OCI-LY1 (cell line): ENCODE results near the gene LMF1.
A peak's percentile ranks its signal among the peaks of the same experiment; 100 is the strongest.

Experiments used
- H2AFZ ChIP-seq: fragments of 200-600 bp; sonication (generic), shearing (Covaris generic); 2 replicates; pipeline ENCODE4 v1.6.0; 2014; ENCODE audit warnings: antibody characterized with exemption, mild to moderate bottlenecking, low read length
- H3F3A ChIP-seq: fragments of 200-600 bp; sonication (generic), shearing (Covaris generic); 2 replicates; pipeline ENCODE4 v1.6.0; 2014; ENCODE audit warnings: mild to moderate bottlenecking, antibody characterized with exemption, low read length, moderate library complexity; ENCODE audit not compliant: insufficient read depth
- H3K27ac ChIP-seq: fragments of 200-600 bp; sonication (generic); 2 replicates; pipeline ENCODE4 v1.5.1; 2014; ENCODE audit warnings: low read length, mixed run types, mild to moderate bottlenecking, low read depth; ENCODE audit not compliant: poor library complexity, severe bottlenecking
- H3K27me3 ChIP-seq: fragments of 200-600 bp; sonication (generic); 2 replicates; pipeline ENCODE4 v1.6.0; 2014; ENCODE audit warnings: antibody characterized with exemption, mild to moderate bottlenecking, low read length, moderate library complexity; ENCODE audit not compliant: insufficient read depth
- H3K36me3 ChIP-seq: fragments of 200-600 bp; sonication (generic); 2 replicates; pipeline ENCODE4 v1.6.1; 2014; ENCODE audit warnings: mild to moderate bottlenecking, antibody characterized with exemption, low read length, moderate library complexity, mixed read lengths; ENCODE audit not compliant: insufficient read depth
- H3K4me1 ChIP-seq: fragments of 200-600 bp; sonication (generic); 2 replicates; pipeline ENCODE4 v1.5.1; 2014; ENCODE audit warnings: mild to moderate bottlenecking, low read length, moderate library complexity; ENCODE audit not compliant: insufficient read depth, severe bottlenecking
- H3K4me2 ChIP-seq: fragments of 200-600 bp; sonication (generic), shearing (Covaris generic); 2 replicates; pipeline ENCODE4 v1.6.1; 2014; ENCODE audit warnings: low read length
- H3K4me3 ChIP-seq: fragments of 200-600 bp; sonication (generic); 2 replicates; pipeline ENCODE4 v1.5.1; 2014; ENCODE audit warnings: low read length, low read depth, mild to moderate bottlenecking, mixed read lengths; ENCODE audit not compliant: poor library complexity, severe bottlenecking
- H3K79me2 ChIP-seq: fragments of 200-600 bp; shearing (Covaris generic); 2 replicates; pipeline ENCODE4 v1.6.1; 2016; ENCODE audit warnings: mixed run types, low read length, mixed read lengths; ENCODE audit not compliant: insufficient read depth
- H3K9ac ChIP-seq: fragments of 200-600 bp; sonication (generic), shearing (Covaris generic); 2 replicates; pipeline ENCODE4 v1.6.1; 2014; ENCODE audit warnings: mild to moderate bottlenecking, low read length, mixed read lengths
- H3K9me2 ChIP-seq: fragments of 200-600 bp; sonication (generic), shearing (Covaris generic); 2 replicates; pipeline ENCODE4 v1.6.1; 2014; ENCODE audit warnings: low read depth, mild to moderate bottlenecking, low read length, mixed read lengths
- H3K9me3 ChIP-seq: fragments of 200-600 bp; shearing (Covaris generic); 2 replicates; pipeline ENCODE4 v1.6.1; 2014; ENCODE audit warnings: low read length, mixed read lengths
- H4K20me1 ChIP-seq: fragments of 200-600 bp; sonication (generic), shearing (Covaris generic); 2 replicates; pipeline ENCODE4 v1.6.0; 2016; ENCODE audit warnings: mild to moderate bottlenecking, low read length; ENCODE audit not compliant: insufficient read depth
- CTCF ChIP-seq: fragments of 200-600 bp; sonication (generic), shearing (Covaris generic); IDR thresholded peaks from 2 replicates; pipeline ENCODE4 v1.5.1; 2017; ENCODE audit warnings: mild to moderate bottlenecking, antibody characterized with exemption, low read length, moderate library complexity, mixed read lengths
- EZH2 ChIP-seq: fragments of 200-600 bp; sonication (generic), shearing (Covaris generic); IDR thresholded peaks from 2 replicates; pipeline ENCODE4 v1.8.0; 2017; ENCODE audit warnings: borderline replicate concordance, mixed run types, mild to moderate bottlenecking, antibody characterized with exemption, low read length, moderate library complexity, mixed read lengths

Gene LMF1

GRCh38 chr16:878072-878784 lies 92.6 kb downstream of the LMF1 start:
- H3K4me1 ChIP-seq = no peaks in the 10 kb centered on the region
- H3K27ac ChIP-seq = no peak overlapping the region
- H3K27me3 ChIP-seq = peaks cover 3% of the 10 kb centered on the region; the same call in 1 of the 2 replicates
- no peak overlapping the region for H2AFZ ChIP-seq
- H3K79me2 ChIP-seq = no peaks in the 10 kb centered on the region
- H3K9me2 ChIP-seq = no peaks in the 10 kb centered on the region
- H3K4me3 ChIP-seq = no peak overlapping the region
- no peaks in the 10 kb centered on the region for H3K9me3 ChIP-seq
- no peaks in the 10 kb centered on the region for H3K36me3 ChIP-seq
- peak; percentile 55 for TF ChIP-seq CTCF
- TF ChIP-seq EZH2 = no peak
- H4K20me1 ChIP-seq = no peaks in the 10 kb centered on the region
- no peak overlapping the region for H3K4me2 ChIP-seq
- H3K9ac ChIP-seq = no peak overlapping the region
- H3F3A ChIP-seq = no peaks in the 10 kb centered on the region

- no peaks in the 10 kb centered on the region for H3F3A ChIP-seq
- H3K36me3 ChIP-seq = no peaks in the 10 kb centered on the region
- no peaks in the 10 kb centered on the region for H3K4me1 ChIP-seq
- no peak overlapping the region for H2AFZ ChIP-seq
- no peaks in the 10 kb centered on the region for H3K79me2 ChIP-seq
- no peak overlapping the region for H3K9ac ChIP-seq
- no peak overlapping the region for H3K27ac ChIP-seq
- no peak overlapping the region for H3K4me3 ChIP-seq
- H3K4me2 ChIP-seq = no peak overlapping the region
- no peaks in the 10 kb centered on the region for H4K20me1 ChIP-seq
- no peaks in the 10 kb centered on the region for H3K9me2 ChIP-seq
- TF ChIP-seq EZH2 (no peak), CTCF (no peak)
- peaks cover 3% of the 10 kb centered on the region; the same call in 1 of the 2 replicates for H3K27me3 ChIP-seq
- no peaks in the 10 kb centered on the region for H3K9me3 ChIP-seq
These were observed 93.3 kb downstream of the LMF1 start for GRCh38 chr16:877242-878071.

GRCh38 chr16:876523-877241 lies 94.1 kb downstream of the LMF1 start:
- no peak overlapping the region for H3K9ac ChIP-seq

More at GRCh38 chr16:876523-877241, 94.1 kb downstream of the LMF1 start:
- H3F3A ChIP-seq = no peaks in the 10 kb centered on the region
- TF ChIP-seq EZH2 = no peak
- no peak for TF ChIP-seq CTCF
- no peaks in the 10 kb centered on the region for H3K79me2 ChIP-seq
- H3K4me2 ChIP-seq = no peak overlapping the region
- no peak overlapping the region for H3K27ac ChIP-seq
- no peak overlapping the region for H2AFZ ChIP-seq
- H3K4me3 ChIP-seq = no peak overlapping the region
- no peaks in the 10 kb centered on the region for H3K36me3 ChIP-seq
- H3K4me1 ChIP-seq = no peaks in the 10 kb centered on the region
- no peaks in the 10 kb centered on the region for H3K9me3 ChIP-seq
- no peaks in the 10 kb centered on the region for H4K20me1 ChIP-seq
- peaks cover 2% of the 10 kb centered on the region; the same call in 1 of the 2 replicates for H3K27me3 ChIP-seq
- no peaks in the 10 kb centered on the region for H3K9me2 ChIP-seq
